GM18951 (cell line): Measurements from ENCODE around the gene MAGI1.

Experiments
- POLR2A ChIP-seq: IDR thresholded peaks from 4 replicates; pipeline ENCODE4 v1.6.1; 2011; ENCODE audit warnings: mild to moderate bottlenecking; ENCODE audit not compliant: insufficient read length, insufficient read depth; ENCODE audit errors: extremely low read depth
- in situ Hi-C: fragments of 300-500 bp; cut with MboI; formaldehyde crosslinking; loops from one replicate; pipeline ENCODE4 v1.12.0; 2022; ENCODE audit warnings: low sequenced_read_pairs, mixed read lengths, inconsistent platforms; ENCODE audit not compliant: unreplicated experiment

MAGI1 gene

GRCh38 chr3:65334045-65334665 lies 704.6 kb downstream of the MAGI1 start:
- no peak for TF ChIP-seq POLR2A
- in situ Hi-C loops, result no loop called here

DNA sequence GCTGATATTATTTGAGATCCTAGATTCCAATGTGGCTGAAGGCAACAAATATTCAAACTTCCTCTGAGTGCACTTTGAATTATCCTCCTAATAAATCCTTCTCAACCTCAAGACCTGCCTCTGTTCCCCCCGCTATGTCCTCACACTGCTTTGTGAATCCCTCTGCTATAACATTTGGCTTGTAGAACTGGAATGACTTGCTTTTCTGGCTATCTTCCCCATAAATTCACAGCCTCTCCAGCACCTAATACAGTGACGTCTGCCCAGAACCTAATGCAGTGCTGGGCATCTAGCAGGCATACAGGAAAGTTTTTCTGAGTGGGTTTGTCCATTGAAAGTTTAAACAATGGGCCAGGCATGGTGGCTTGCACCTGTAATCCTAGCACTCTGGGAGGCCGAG lies 707.0 kb downstream of the MAGI1 start:
- TF ChIP-seq POLR2A, result no peak
- in situ Hi-C loops, result no loop called here

GRCh38 chr3:65330072-65330471 lies 708.6 kb downstream of the MAGI1 start:
- in situ Hi-C loops, result no loop called here
- no peak for TF ChIP-seq POLR2A

DNA sequence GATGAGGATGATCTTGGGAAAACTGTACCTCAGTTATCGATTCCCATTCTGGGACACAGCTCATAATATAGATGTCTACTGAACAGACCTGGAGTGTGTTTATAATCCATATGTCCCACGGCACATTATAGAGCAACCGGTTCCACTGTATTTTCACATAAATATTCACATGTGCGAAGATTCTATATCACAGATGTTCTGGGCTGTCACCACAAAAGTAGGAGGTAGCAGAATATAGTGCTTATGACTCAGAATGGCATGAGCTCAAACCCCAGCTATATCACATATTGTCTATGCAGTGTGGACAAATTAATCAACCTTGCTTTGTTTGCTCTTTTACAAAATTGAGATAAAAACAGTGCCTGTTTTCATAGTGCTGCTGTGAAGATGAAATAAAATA lies 710.6 kb downstream of the MAGI1 start:
- in situ Hi-C loops, result no loop called here
- no peak for TF ChIP-seq POLR2A

DNA sequence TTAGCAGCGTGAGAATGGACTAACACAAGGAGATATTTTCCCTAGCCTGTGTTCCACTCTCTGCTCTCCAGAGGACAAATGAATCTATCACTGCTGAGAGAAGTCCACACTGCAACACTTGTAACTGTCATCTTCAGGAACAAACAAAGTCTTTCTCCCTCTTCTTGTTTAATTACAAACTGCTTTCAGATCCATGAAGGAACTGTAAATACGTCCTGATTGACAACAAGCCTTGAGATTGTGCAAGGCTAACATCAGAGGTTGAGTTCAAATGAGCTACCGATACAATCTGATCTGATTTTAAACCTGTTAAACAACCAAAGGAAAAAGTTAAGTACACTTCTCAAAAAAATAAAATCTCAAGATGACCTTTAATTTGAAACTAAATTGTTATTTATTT lies 712.1 kb downstream of the MAGI1 start:
- no peak for TF ChIP-seq POLR2A
- in situ Hi-C loops, result no loop called here

DNA sequence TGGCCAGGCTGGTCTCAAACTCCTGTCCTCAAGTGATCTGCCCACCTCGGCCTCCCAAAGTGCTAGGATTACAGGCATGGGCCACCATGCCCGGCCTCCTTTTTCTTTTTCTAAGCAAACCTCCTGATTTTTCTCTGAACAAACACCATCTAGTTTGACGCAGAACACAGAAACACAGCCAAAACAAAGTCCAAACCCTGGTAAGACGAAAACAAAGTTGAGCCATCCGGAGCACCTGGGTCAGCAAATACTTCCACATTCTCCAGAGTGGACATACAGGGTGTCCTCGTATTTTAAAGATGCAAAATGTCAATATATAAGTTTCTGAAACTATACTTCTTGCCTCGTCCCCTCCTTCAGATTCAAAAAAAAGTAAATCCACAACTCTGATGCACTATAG lies 715.8 kb downstream of the MAGI1 start:
- in situ Hi-C loops, result no loop called here
- no peak for TF ChIP-seq POLR2A

DNA sequence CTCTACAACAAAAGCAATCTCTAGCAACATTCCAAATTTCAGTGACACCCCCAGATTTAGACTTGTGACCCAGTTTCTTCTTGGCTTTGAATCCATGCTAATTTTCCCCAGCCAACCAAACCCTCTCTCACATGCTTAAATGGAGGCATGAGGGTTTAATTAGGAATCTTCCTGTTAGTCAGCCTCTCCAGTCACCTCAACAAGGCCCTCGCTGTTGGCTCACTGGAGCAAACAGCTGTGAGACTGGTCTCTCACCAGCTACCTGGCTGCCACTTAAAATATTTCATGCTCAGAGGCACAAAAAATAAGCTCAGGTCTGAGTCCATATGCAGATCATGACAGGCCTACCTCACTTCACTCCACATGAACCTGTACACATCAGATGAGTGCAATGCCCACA lies 720.5 kb downstream of the MAGI1 start:
- in situ Hi-C loops, result no loop called here
- TF ChIP-seq POLR2A, result no peak

DNA sequence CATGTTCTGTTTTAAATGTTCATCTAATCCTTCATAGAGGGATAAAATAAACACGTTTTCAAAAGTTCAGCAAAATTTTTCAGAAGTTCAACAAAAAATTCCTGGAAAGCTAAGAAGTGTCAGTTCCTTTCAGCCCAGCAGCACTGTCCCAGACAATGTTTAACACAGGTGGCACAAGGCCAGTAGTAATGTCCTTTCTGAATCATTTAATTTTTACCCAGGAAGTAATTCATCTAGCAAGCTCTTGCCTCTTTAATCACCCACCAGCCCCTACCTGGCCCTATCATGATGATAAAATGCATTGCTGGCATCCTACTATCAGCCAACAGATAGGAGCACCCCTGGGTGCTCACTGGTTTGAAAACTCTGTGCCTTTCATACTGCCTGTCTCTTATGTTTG lies 723.8 kb downstream of the MAGI1 start:
- TF ChIP-seq POLR2A, result no peak
- in situ Hi-C loops, result no loop called here

GRCh38 chr3:65314269-65314668 lies 724.4 kb downstream of the MAGI1 start:
- TF ChIP-seq POLR2A, result no peak
- in situ Hi-C loops, result no loop called here

DNA sequence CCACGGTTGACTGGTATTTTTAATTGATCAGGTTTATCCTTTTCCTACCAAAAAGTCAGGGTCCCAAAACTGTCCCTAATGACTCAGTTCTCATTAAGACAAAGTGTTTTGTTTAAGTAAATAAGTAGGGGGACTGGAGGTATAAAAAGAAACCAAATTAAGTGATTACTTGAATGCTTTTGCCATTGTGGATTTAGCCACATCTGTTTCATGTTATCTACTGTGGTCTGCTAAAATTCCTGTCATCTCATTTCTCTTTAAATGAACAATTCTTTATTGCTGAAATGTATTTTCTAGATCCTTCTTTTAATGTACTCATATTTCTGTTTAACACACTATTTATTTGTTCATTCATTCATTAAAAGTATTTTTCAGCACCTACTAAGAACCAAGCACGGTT lies 725.1 kb downstream of the MAGI1 start:
- in situ Hi-C loops, result no loop called here
- TF ChIP-seq POLR2A, result no peak

DNA sequence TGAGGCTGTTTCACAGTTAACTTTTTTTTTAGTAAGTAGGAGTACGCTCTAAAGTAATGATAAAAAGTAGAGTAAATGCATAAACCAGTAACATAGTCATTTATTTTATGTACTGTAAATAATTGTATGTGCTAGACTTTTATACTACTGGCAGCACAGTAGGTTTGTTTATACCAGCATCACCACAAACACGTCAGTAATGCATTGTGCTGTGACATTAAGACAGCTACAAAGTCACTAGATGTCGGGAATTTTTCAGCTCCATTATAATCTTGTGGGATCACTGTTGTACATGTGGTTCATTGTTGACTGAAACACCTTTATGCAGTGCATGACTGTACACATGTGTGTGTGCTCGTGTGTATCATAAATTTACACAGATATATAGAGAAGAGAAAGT lies 732.9 kb downstream of the MAGI1 start:
- TF ChIP-seq POLR2A, result no peak
- in situ Hi-C loops, result no loop called here
